Colonic mucosa (tissue), 4 donors: ENCODE results near the gene PUS3. TPM values are rescaled to one million over a fixed set of nuclear protein-coding genes. Genes with fewer than 3 reads are reported as not detected.
A peak's percentile ranks its signal among the peaks of the same experiment; 100 is the strongest.

Source experiments
- DNase-seq: peaks from one replicate; pipeline ENCODE4 v3.0.0-alpha.2; 2020
- H3K27ac ChIP-seq: fragments of 200-600 bp; one replicate; pipeline ENCODE4 v1.8.0; 2021
- H3K27me3 ChIP-seq: fragments of 200-600 bp; one replicate; pipeline ENCODE4 v1.8.0; 2021
- H3K36me3 ChIP-seq: fragments of 200-600 bp; one replicate; pipeline ENCODE4 v1.8.0; 2021
- H3K4me1 ChIP-seq: fragments of 200-600 bp; one replicate; pipeline ENCODE4 v1.8.0; 2021; ENCODE audit warnings: mild to moderate bottlenecking
- H3K4me3 ChIP-seq: fragments of 200-600 bp; one replicate; pipeline ENCODE4 v1.8.0; 2021
- H3K9ac ChIP-seq, 2 donors: one replicate each; pipeline ENCODE4 v1.7.0; 2013; ENCODE audit warnings: control low read depth in 2 of 2, low read depth in 2 of 2, low read length in 2 of 2
- H3K9me3 ChIP-seq: fragments of 200-600 bp; one replicate; pipeline ENCODE4 v1.8.0; 2021
- CTCF ChIP-seq: fragments of 200-600 bp; IDR thresholded peaks from one replicate; pipeline ENCODE4 v1.8.0; 2022; ENCODE audit warnings: antibody characterized with exemption, mild to moderate bottlenecking
- intact Hi-C: fragments of 100-400 bp; cut with DNase I; formaldehyde crosslinking; loops from one replicate; pipeline ENCODE4 v1.14.1; 2022
- total RNA-seq, 2 donors: library from RNA; stranded (reverse); fragmentation: NEBNext Ultra II Directional in 1 of 2; extraction: Animal tissue kit (Norgen Biotek cat#: 25700) in 1 of 2; gene quantifications; one replicate each; pipeline ENCODE4 v1.2.1, GENCODE V29; 2021
- donor health status: healthy.
- donor health status: DM: no; HTN: no; CAD: no.
- donor health status: DM: no; HTN: no; CAD: no.

The PUS3 gene
- total RNA-seq, 2 donors from 2014 or later = 6.8 to 8.4 TPM

- intact Hi-C loops = no loop called here
- no peak for DNase-seq
- H3K4me1 ChIP-seq = no peaks in the 10 kb centered on the region
Measured at GRCh38 chr11:125892994-125893393, 10.0 kb downstream of the PUS3 start.

GRCh38 chr11:125892071-125892470 lies 10.9 kb downstream of the PUS3 start:
- Histone ChIP-seq H3K27ac (no peak overlapping the region), H3K9ac (no peak overlapping the region), H3K36me3 (peaks cover 5% of the 10 kb centered on the region), H3K4me1 (no peaks in the 10 kb centered on the region), H3K27me3 (no peaks in the 10 kb centered on the region), H3K4me3 (no peak overlapping the region), H3K9me3 (no peaks in the 10 kb centered on the region)
- no peak for TF ChIP-seq CTCF
- intact Hi-C loops = no loop called here
- DNase-seq = no peak

More at GRCh38 chr11:125892994-125893393, 10.0 kb downstream of the PUS3 start:
- H3K27me3 ChIP-seq = no peaks in the 10 kb centered on the region
- H3K4me3 ChIP-seq = no peak overlapping the region
- H3K27ac ChIP-seq = no peak overlapping the region
- TF ChIP-seq CTCF = no peak
- no peak overlapping the region for H3K9ac ChIP-seq
- peaks cover 5% of the 10 kb centered on the region for H3K36me3 ChIP-seq
- H3K9me3 ChIP-seq = no peaks in the 10 kb centered on the region

- no peaks in the 10 kb centered on the region for H3K9me3 ChIP-seq
- no peak overlapping the region for H3K27ac ChIP-seq
- no peaks in the 10 kb centered on the region for H3K27me3 ChIP-seq
- peaks cover 5% of the 10 kb centered on the region for H3K36me3 ChIP-seq
- TF ChIP-seq CTCF = no peak
- intact Hi-C loops = no loop called here
- H3K4me3 ChIP-seq = no peak overlapping the region
- no peak overlapping the region for H3K9ac ChIP-seq
- no peaks in the 10 kb centered on the region for H3K4me1 ChIP-seq
- no peak for DNase-seq
Measured at GRCh38 chr11:125890447-125891100, 12.4 kb downstream of the PUS3 start.

- H3K36me3 ChIP-seq = no peaks in the 10 kb centered on the region
- H3K27ac ChIP-seq = peak within 1 kb of the TSS; percentile 88
- peak within 1 kb of the TSS; percentile 76 for H3K4me3 ChIP-seq
- H3K9me3 ChIP-seq = no peaks in the 10 kb centered on the region
- no peaks in the 10 kb centered on the region for H3K4me1 ChIP-seq
- peak within 1 kb of the TSS; percentile 77 to 83 for H3K9ac ChIP-seq
- peak; percentile 93 for DNase-seq
- no peak for TF ChIP-seq CTCF
- H3K27me3 ChIP-seq = no peaks in the 10 kb centered on the region
- intact Hi-C loops = no loop called here
Measured at GRCh38 chr11:125887373-125888324, 15.4 kb downstream of the PUS3 start, which contains the start of gene HYLS1. TSS of gene HYLS1 (plus strand) at chr11:125887668. CDS start at chr11:125899369, 11,701 bp downstream.

GRCh38 chr11:125886997-125887372 lies 16.0 kb downstream of the PUS3 start:
- Histone ChIP-seq H3K4me1 (no peaks in the 10 kb centered on the region), H3K9me3 (no peaks in the 10 kb centered on the region), H3K27me3 (no peaks in the 10 kb centered on the region), H3K27ac (peak overlapping the region; percentile 88), H3K4me3 (peak overlapping the region; percentile 76), H3K9ac (peak overlapping the region in 1 of 2 donors; percentile 77), H3K36me3 (no peaks in the 10 kb centered on the region)
- intact Hi-C loops = no loop called here
- DNase-seq = peak; percentile 50
- no peak for TF ChIP-seq CTCF
